HG03460 (cell line): ENCODE results near the gene DENND1A.

Experiments used
- ATAC-seq: cut with Tn5 transposase; IDR thresholded peaks from one replicate; pipeline ENCODE4 v1.9.1; 2021; ENCODE audit not compliant: unreplicated experiment

DENND1A gene

GRCh38 chr9:123631862-123632261, 298.1 kb downstream of the DENND1A start:
- ATAC-seq = no peak

GRCh38 chr9:123630233-123630632, 299.7 kb downstream of the DENND1A start:
- no peak for ATAC-seq

- no peak for ATAC-seq
Measured at GRCh38 chr9:123629531-123629930, 300.4 kb downstream of the DENND1A start.

GRCh38 chr9:123622711-123623241, 307.1 kb downstream of the DENND1A start:
- ATAC-seq = no peak

GRCh38 chr9:123620239-123620638, 309.7 kb downstream of the DENND1A start:
- no peak for ATAC-seq

- no peak for ATAC-seq
Measured at GRCh38 chr9:123617952-123618678, 311.8 kb downstream of the DENND1A start.

- no peak for ATAC-seq
Measured at GRCh38 chr9:123617286-123617685, 312.6 kb downstream of the DENND1A start.

- no peak for ATAC-seq
Measured at GRCh38 chr9:123616707-123617106, 313.2 kb downstream of the DENND1A start.

- no peak for ATAC-seq
Measured at GRCh38 chr9:123615381-123615780, 314.5 kb downstream of the DENND1A start.

GRCh38 chr9:123614306-123615263, 315.3 kb downstream of the DENND1A start:
- no peak for ATAC-seq

GRCh38 chr9:123611226-123611625, 318.7 kb downstream of the DENND1A start:
- ATAC-seq = no peak

- ATAC-seq = no peak
Measured at GRCh38 chr9:123609844-123610243, 320.1 kb downstream of the DENND1A start.

GRCh38 chr9:123608104-123608503, 321.8 kb downstream of the DENND1A start:
- ATAC-seq = peak; percentile 97

GRCh38 chr9:123607479-123607878, 322.4 kb downstream of the DENND1A start:
- no peak for ATAC-seq

- ATAC-seq = no peak
Measured at GRCh38 chr9:123606141-123606540, 323.8 kb downstream of the DENND1A start.

GRCh38 chr9:123605286-123605685, 324.6 kb downstream of the DENND1A start:
- no peak for ATAC-seq

- ATAC-seq = no peak
Measured at GRCh38 chr9:123604861-123605260, 325.1 kb downstream of the DENND1A start.

- no peak for ATAC-seq
Measured at GRCh38 chr9:123601828-123602227, 328.1 kb downstream of the DENND1A start.

GRCh38 chr9:123599781-123600180, 330.1 kb downstream of the DENND1A start:
- ATAC-seq = no peak

GRCh38 chr9:123597876-123598556, 331.9 kb downstream of the DENND1A start:
- ATAC-seq = no peak

- no peak for ATAC-seq
Measured at GRCh38 chr9:123597048-123597447, 332.9 kb downstream of the DENND1A start.
